ENCODE data around the gene RPH3AL. TPM values are rescaled to one million over a fixed set of nuclear protein-coding genes. Genes with fewer than 3 reads are reported as not detected.

RPH3AL gene
- polyA plus RNA-seq, 1 donor from 2014 or later: 0.87 TPM

DNA sequence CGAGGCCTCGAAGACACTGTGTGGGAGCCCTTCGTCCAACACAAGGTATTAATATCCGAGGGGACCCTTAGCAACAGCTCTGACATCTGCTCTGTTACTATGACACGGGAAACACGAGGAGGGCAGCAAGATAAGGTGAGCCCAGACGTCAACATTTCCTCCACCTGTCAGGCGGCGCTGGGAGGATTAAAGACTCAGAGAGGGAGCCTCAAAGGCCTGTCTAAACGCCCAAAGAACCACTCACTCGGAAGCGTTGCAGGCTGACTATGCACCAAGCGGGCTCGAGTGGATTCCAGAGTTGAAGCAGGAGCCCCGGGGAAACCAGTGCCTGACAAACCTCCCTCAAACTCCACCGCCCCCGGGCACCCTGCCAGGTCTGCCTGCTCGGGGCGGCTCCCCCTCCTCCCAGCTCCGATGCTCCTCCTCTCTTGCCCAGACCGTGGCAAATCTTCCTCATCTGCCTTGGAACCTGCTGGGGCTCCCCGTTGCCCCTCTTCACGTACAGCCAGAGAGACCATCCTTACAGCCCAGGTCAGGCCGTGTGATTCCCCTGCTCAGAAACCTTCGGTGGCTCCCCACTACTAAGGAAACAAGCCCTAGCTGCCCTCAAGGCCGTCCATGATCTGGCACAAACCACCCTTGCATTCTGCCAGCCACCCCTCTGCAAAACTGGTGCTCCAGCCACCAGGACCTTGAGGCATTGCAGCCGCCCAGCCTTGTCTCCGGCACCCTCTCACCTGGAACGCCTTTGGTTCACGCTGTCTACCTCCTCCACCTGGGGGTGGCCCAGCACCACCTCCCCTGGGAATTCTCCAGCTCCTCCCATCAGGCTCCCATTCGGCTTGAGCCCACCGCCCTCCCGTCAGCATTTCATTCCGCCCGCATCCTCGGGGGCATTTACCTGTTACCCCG, 16.2 kb downstream of the RPH3AL start:
- H3K27me3 ChIP-seq (ENCODE audit: insufficient read depth, low read depth, low read length): no peaks in the 10 kb centered on the region
- no peaks in the 10 kb centered on the region for H3K36me3 ChIP-seq (ENCODE audit: insufficient read depth, low read length)
- H3K9me3 ChIP-seq (ENCODE audit: low read length): no peaks in the 10 kb centered on the region
- H2AFZ ChIP-seq (ENCODE audit: low read depth, low read length): no peak overlapping the region
- no peak for TF ChIP-seq POLR2AphosphoS5 (IDR thresholded peaks at IDR 0.05)
- H3K79me2 ChIP-seq (replicated peaks; ENCODE audit: insufficient read depth, low read length): no peaks in the 10 kb centered on the region
- no peaks in the 10 kb centered on the region for H3F3A ChIP-seq (ENCODE audit: insufficient read depth, low read length, poor library complexity, severe bottlenecking)
- H3K27ac ChIP-seq (ENCODE audit: low read length): no peak overlapping the region
- H3K4me3 ChIP-seq (ENCODE audit: low read length): no peak overlapping the region
- no peak overlapping the region for H3K4me2 ChIP-seq (ENCODE audit: low read length)
- H3K9me2 ChIP-seq (ENCODE audit: insufficient read depth, low read length): no peaks in the 10 kb centered on the region
- H3K9ac ChIP-seq (ENCODE audit: low read length): no peak overlapping the region
- H4K20me1 ChIP-seq (ENCODE audit: insufficient read depth): no peaks in the 10 kb centered on the region

GRCh38 chr17:335691-336090, 16.9 kb downstream of the RPH3AL start:
- H3K9ac ChIP-seq (ENCODE audit: low read length): no peak overlapping the region
- no peak overlapping the region for H2AFZ ChIP-seq (ENCODE audit: low read depth, low read length)
- H3K4me2 ChIP-seq (ENCODE audit: low read length): no peak overlapping the region

More at GRCh38 chr17:335691-336090, 16.9 kb downstream of the RPH3AL start:
- Histone ChIP-seq H3F3A (ENCODE audit: insufficient read depth, low read length, poor library complexity, severe bottlenecking) (no peaks in the 10 kb centered on the region), H3K36me3 (ENCODE audit: insufficient read depth, low read length) (no peaks in the 10 kb centered on the region), H3K9me3 (ENCODE audit: low read length) (no peaks in the 10 kb centered on the region), H3K79me2 (replicated peaks; ENCODE audit: insufficient read depth, low read length) (no peaks in the 10 kb centered on the region), H4K20me1 (ENCODE audit: insufficient read depth) (no peaks in the 10 kb centered on the region), H3K27ac (ENCODE audit: low read length) (no peak overlapping the region), H3K27me3 (ENCODE audit: insufficient read depth, low read depth, low read length) (no peaks in the 10 kb centered on the region), H3K4me3 (ENCODE audit: low read length) (no peak overlapping the region), H3K9me2 (ENCODE audit: insufficient read depth, low read length) (no peaks in the 10 kb centered on the region)
- TF ChIP-seq REST (IDR thresholded peaks at IDR 0.05; ENCODE audit: borderline replicate concordance) (no peak), EZH2 (IDR thresholded peaks at IDR 0.05; ENCODE audit: borderline replicate concordance, insufficient read depth, low read length, poor library complexity, severe bottlenecking) (no peak), EP300 (conservative IDR thresholded peaks at IDR 0.05; ENCODE audit: poor library complexity, severe bottlenecking) (no peak), POLR2AphosphoS5 (IDR thresholded peaks at IDR 0.05) (no peak), TAF1 (IDR thresholded peaks at IDR 0.05; ENCODE audit: low read depth) (no peak), RAD21 (conservative IDR thresholded peaks at IDR 0.05) (no peak), MXI1 (conservative IDR thresholded peaks at IDR 0.05; ENCODE audit: poor library complexity, severe bottlenecking) (no peak), CTCF (IDR thresholded peaks at IDR 0.05; ENCODE audit: poor library complexity, severe bottlenecking) (no peak), SMC3 (conservative IDR thresholded peaks at IDR 0.05; ENCODE audit: poor library complexity) (no peak)

Measured in neural cell (in vitro differentiated cells).